GM19193 (cell line): ENCODE results near the gene ZNF546.

ENCODE experiments used
- POLR2A ChIP-seq: IDR thresholded peaks from 4 replicates; pipeline ENCODE4 v1.6.1; 2011; ENCODE audit not compliant: insufficient read depth, insufficient read length; ENCODE audit errors: extremely low read depth

ZNF546 gene

DNA sequence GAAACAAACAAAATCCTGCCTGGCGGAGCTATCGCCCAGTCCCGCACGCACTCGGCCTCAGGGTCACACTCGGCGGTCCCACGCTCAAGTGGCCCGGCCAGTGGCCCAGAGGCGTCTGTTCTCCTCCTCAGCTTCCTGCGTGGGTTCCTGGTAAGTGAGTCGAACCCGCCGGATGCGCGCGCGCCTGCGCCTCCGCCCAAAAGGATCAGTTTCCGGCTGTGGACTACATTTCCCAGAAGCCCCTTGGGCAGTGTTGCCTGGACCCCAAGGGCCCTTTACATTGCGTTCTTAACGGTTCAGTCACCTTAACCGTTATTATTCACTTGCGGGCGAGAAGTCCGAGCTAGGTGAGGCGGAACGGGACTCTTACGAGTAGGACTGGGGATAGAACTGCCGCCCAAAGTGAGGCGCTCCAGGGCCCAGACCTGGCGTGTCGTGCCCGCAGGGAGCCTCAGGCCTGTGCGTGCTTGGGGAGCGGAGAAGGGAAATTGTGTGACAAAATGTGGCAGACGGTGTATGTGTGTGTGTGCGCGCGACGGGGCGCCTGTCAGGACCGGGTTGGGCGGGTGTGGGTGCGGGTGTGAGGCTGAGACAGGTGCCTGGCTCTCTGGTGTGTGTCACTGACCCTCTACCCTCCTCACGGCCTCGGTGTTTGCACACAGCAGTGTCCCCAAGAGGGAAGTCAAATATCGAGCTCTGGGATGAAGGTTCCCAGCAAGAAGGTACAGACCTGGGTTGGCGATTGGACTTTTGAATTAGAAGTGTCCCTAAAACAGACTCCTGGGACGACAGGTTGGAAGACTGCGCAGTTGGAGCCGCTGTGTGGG, at the start of gene ZNF546:
TSS of gene ZNF546 (plus strand) at position 250 of the 827 bp plus-strand sequence. CDS start 1,267 bp downstream, outside the sequence.
- TF ChIP-seq POLR2A = peak; percentile 98

DNA sequence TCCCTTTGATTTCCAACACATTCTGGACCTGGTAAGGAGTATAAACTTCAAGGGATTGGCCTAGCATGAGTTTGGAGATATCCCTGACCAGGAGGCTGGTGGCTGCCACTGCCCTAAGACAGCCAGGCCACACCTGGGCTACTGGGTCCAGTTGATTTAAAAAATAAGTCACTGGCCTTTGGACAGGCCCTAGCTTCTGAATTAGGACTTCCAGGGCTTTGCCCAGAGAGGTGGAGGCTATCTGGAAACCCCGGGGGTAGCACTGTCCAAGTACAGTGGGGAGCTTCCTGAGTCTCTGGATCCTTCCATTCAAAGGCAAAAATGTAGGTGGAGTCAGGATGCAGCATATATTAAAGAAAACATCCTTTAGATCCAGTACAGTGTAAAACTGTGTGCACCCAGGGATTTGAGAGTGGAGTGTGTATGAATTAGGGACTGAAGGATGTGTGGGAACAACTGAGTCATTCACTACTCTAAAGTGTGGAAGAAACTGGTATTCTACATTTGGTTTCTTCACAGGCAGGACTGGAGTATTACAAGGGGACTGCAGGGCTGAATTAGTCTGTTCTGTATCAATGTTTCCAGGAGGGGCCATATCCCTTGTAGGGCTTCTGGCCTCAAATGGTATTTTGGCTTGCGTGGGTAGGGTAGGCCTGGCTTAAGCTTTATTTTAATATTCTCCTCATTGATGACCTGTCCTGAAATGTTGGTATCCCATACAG, 47.7 kb upstream of the ZNF546 start:
- TF ChIP-seq POLR2A = no peak

DNA sequence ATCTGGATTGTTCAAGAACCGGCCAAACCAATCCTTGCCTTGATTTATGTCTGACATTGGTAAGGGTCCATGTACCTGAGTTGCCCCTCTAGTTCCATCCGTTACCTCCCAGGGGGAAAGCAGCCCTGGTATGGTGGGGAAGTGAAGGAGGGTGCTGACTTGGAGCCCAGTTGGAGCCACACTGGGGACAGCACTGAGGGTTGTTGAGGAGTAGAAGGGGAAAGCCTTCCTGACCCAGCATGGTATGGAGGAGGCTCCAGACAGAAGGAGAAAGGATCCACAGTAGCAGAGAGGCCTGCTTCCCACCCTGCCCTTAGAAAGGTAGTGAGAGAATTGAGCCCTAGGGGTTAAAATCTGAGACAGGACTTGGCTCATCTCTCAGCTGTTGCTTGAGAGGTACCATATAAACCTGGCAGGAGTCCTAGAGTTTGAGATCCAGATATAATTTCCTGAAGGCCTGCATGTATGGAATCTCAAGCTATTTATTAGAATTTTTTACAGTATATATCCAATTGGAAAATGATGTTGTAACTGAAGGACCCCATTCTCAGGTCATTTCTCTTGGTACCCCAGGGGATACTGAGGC, 45.7 kb upstream of the ZNF546 start:
- TF ChIP-seq POLR2A = no peak

DNA sequence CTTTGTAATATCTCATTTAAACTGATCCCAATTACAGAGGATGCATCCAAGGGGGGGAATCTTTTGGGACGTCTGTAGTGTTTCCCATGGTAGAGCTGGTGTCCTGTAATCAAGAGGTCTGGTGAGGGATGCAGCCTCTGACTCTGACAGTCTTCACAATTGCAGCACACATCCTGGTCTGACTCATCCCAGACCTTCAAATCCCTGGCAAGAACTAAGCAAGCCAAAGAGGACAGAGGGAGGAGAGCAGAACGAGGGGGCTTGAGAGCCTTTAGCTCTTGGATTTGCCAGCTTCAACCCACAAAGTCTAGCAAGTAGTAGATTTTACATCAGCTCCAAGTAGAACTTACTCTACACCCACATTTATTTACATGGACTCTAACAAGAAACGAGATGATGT, 45.2 kb upstream of the ZNF546 start:
- no peak for TF ChIP-seq POLR2A

DNA sequence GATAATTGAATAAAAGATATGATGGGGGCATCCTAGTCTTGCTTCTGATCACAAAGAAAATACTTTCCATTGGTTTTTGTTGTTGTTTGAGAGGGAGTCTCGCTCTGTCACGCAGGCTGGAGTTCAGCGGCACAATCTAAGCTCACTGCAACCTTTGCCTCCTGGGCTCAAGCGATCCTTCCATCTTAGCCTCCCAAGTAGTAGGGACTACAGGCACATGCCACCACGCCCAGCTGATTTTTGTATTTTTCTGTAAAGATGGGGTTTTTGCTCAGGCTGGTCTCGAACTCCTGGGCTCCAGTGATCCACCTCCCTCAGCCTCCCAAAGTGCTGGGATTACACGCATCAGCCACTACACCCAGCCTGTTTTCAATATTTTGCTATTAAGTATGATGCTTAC, 42.9 kb upstream of the ZNF546 start:
- no peak for TF ChIP-seq POLR2A

DNA sequence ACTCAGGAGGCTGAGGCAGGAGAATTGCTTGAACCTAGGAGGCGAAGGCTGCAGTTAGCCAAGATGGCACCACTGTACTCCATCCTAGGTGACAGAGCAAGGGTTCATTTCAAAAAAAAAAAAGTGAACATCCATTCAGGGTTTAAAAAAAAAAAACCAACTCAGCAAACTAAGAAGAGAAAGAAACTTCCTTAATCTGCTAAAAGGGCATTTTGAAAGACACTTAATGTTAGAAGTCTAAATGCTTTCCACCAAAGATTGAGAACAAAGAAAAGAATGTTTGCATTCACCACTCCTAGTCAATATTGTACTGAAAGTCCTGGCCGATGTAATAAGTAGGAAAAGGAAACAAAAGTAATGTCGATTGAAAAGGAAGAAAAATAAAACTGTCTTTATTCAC, 33.0 kb upstream of the ZNF546 start:
- no peak for TF ChIP-seq POLR2A

DNA sequence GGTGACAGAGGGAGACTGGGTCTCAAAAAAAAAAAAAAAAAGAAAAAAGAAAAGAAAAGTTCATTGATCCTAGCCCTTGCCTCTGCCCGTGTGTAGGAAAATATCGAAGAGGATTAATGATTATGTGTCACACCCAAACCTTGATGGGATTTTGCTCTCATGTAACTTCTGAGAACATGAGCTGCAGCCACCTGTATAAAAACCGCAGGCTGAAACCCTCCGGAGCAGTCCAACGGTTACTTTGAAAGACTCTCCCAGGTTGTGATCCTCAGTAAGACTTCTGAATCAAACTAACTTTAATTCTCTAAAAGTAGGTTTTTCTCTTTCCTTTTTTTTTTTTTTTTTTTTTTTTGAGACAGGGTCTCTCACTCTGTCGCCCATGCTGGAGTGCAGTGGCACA, 30.2 kb upstream of the ZNF546 start:
- TF ChIP-seq POLR2A = no peak

DNA sequence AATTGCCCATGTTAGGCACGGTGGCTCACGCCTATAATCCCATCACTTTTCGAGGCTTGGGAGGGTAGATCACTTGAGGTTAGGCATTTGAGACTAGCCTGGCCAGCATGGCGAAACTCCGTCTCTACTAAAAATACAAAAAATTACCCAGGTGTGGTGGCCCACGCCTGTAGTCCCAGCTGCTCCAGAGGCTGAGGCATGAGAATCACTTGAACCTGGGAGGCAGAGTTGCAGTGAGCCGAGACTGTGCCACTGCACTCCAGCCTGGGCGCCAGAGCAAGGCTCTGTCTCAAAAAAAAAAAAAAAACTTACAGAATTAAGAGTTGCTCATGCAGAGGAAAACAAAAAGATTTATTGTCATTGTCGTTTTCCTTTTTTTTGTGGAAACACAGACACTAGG, 29.3 kb upstream of the ZNF546 start:
- TF ChIP-seq POLR2A = no peak

DNA sequence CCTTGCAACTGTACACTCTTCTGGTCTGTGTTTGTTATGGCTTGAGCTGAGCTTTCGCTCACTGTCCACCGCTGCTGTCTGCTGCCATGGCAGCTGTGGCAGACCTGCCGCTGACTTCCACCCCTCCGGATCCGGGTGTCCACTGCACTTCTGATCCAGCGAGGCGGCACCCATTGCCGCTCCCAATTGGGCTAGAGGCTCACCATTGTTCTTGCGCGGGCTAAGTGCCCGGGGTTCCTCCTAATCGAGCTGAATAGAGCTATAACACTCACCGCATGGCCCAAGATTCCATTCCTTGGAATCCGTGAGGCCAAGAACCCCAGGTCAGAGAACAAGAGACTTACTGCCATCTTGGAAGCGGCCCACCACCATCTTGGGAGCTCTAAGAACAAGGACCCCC, 28.1 kb upstream of the ZNF546 start:
- TF ChIP-seq POLR2A = no peak

DNA sequence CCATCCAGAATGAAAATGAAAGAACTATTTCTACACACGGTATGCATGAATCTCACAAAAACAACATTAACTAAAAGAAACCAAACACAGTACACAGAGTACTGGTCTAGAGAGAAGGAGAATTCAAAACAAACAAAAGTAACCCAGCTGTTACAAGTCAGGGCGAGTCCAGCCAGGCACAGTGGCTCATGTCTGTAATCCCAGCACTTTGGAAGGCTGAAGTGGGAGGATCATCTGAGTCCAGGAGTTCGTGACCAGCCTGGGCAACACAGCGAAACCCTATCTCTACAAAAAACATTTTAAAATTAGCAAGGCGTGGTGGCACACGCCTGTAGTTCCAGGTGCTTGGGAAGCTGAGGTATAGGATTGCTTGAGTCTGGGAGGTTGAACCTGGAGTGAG, 27.6 kb upstream of the ZNF546 start:
- TF ChIP-seq POLR2A = no peak

DNA sequence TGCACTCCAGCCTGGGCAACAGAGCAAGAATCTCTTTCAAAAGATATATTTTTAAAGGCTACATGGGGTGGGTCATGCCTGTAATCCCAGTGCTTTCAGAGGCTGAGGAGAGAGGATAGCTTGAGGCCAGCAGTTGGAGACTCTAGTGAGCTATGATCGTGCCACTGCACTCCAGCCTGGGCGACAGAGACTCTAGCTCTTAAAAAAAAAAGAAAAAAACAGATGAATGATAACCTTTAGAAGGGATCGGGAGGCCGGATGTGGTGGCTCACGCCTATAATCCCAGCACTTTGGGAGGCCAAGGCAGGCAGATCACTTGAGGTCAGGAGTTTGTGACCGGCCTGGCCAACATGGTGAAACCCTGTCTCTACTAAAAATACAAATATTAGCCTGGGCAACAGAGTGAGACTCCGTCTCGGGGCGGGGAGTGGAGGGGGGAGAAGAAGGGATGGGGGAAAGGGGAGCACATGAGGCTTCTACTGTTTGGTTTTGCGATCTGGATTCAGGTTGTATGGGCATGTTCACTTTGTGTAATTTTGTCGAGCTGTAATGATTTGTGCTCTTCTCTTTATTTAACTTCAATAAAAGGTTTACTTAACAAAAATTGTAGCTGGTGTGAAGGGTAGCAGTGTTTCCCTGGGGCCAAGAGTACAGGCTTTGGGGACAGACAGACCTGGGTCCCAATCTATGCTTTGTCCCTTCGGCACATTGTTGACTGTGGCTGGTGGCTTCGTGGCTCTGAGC, 27.0 kb upstream of the ZNF546 start:
- no peak for TF ChIP-seq POLR2A

DNA sequence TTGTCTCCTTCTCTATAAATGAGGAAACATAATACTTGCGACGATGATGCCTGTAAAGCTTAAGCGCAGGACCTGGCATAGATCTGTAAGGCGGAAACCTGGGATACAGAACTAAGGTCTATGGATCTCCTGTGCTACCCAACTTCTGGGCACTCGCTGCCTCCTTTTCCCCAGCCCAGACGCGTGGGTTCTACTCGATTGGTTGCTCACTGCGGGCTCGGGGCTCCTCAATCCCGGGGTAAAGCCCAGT, 26.5 kb upstream of the ZNF546 start:
- no peak for TF ChIP-seq POLR2A

DNA sequence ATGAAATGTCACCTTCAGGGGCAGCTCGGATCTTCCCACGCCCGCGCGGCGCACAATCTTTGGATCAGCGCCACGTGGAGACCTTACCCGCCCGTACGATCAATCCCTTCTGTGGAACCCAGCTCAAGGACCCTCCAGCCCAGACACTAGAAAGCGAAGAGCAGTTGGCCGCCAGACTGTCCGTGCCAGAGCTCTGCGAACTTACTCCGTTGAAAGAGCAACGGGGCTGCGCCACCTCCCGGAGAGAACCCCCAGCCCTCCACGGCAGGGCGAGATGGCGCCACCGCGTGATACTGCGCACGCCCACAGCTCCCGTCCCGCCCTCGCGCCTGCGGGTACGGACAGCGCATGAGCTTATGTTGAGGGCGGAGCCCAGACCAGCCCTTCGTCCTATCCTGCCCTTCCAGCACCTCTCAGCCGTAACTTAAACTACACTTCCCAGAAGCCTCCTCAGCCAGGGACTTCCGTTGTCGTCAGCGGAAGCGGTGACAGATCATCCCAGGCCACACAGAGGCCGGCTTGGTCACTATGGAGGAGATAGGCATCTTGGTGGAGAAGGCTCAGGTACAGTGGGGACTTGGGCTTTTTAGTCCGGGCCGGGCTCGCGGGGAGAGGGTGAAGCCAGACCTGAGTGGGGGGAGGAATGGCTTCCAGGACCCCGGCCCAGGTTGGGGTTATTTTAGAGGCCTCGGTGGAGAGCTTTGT, 26.0 kb upstream of the ZNF546 start, which contains the start of gene PSMC4:
TSS of gene PSMC4 (plus strand) at position 491 of the 705 bp plus-strand sequence. CDS start at position 529, 38 bp downstream.
- TF ChIP-seq POLR2A = peak; percentile 88

DNA sequence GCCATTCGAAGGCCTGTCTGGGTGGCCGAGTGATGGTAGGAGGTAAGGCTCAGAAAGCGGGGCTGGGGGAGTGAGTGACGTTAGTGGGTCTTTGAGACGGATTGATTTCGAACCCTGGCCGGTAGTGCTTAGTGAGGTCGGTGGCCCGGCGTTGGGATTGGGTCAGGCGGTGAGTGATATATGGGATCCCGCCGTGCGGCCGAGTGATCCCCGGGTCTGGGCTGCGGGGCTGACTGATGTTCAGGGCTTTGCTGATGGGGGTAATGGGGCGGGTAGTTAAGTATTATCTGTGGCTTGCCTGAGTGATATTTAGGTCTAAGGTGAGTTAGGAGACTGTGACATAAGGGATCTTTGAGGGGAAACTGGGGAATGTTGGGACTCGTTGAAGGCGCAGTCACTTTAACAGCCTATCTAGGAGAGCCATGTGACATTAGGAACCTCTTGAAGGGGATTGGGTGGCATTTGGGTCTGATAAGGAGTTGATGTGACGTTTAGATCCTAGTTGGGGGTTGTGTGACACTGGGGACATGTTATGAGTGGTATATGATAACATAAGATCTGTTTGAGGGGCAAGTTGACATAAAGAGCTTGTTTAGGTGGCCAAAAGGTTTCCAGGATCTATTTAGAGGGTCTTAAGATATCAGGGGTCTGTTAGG, 25.4 kb upstream of the ZNF546 start:
- TF ChIP-seq POLR2A = no peak
